K562 (cell line): ENCODE data around the gene CLDN7. TPM values are rescaled to one million over a fixed set of nuclear protein-coding genes. Genes with fewer than 3 reads are reported as not detected.

Experiments
- AFF4 ChIP-seq: sonication (generic); formaldehyde crosslinking; IDR thresholded peaks from 2 replicates; pipeline ENCODE4 v1.8.0; 2023; ENCODE audit warnings: mild to moderate bottlenecking, missing genetic modification reagents
- CUX1 ChIP-seq: fragments of 200-800 bp; sonication (Bioruptor generic); IDR thresholded peaks from 2 replicates; pipeline ENCODE4 v1.6.1; 2016; ENCODE audit warnings: missing genetic modification characterization, missing compliant biosample characterization
- ETS2 ChIP-seq: IDR thresholded peaks from 2 replicates; pipeline ENCODE4 v1.6.1; 2016; ENCODE audit warnings: borderline replicate concordance, missing genetic modification characterization, mild to moderate bottlenecking, moderate library complexity, missing compliant biosample characterization; ENCODE audit not compliant: poor library complexity, severe bottlenecking
- FOSL1 ChIP-seq: fragments of 200-800 bp; sonication (Bioruptor generic); conservative IDR thresholded peaks from 2 replicates; pipeline ENCODE4 v1.6.1; 2016; ENCODE audit warnings: missing genetic modification characterization, missing compliant biosample characterization
- NFATC3 ChIP-seq: fragments of 450-650 bp; IDR thresholded peaks from 2 replicates; pipeline ENCODE4 v1.6.1; 2017; ENCODE audit warnings: mild to moderate bottlenecking
- NKRF ChIP-seq: fragments of 450-650 bp; IDR thresholded peaks from 2 replicates; pipeline ENCODE4 v1.6.1; 2016; ENCODE audit warnings: borderline replicate concordance
- PHF8 ChIP-seq: fragments of 200-600 bp; sonication (generic); IDR thresholded peaks from 2 replicates; pipeline ENCODE4 v1.6.1; 2012; ENCODE audit warnings: mixed run types, mild to moderate bottlenecking, inconsistent platforms, low read length, moderate library complexity, borderline replicate concordance
- POLR2AphosphoS2 ChIP-seq: IDR thresholded peaks from 2 replicates; pipeline ENCODE4 v1.6.1; 2012; ENCODE audit warnings: low read length, improper control_type of control experiment
- PRMT5 ChIP-seq: sonication (generic); formaldehyde crosslinking; IDR thresholded peaks from 2 replicates; pipeline ENCODE4 v1.5.0; 2020; ENCODE audit warnings: missing genetic modification reagents
- SRSF7 ChIP-seq: fragments of 200-400 bp; formaldehyde crosslinking; optimal IDR thresholded peaks from 2 replicates; pipeline ENCODE3; 2017; ENCODE audit warnings: mild to moderate bottlenecking, low read depth, low read length
- polyA plus RNA-seq, 8 experiments: library from polyadenylated mRNA; depleted of rRNA in 4 of 8; stranded (reverse) in 5 of 8; unstranded in 3 of 8; fragments of >200 nt; fragmentation: Nextera tagmentation in 2 of 8; fragmentation: Illumina TruSeq in 1 of 8; extraction: Ambion mirVana in 2 of 8; extraction: Trizol in 1 of 8; gene quantifications; 2 replicates each; pipeline versions ENCODE4 v1.2.1 to v1.2.3, GENCODE V29; 2011 to 2014; ENCODE audit warnings: inconsistent platforms in 1 of 8, missing spikeins in 1 of 8
- total RNA-seq, 7 experiments: library from RNA; depleted of rRNA in 6 of 7; stranded (reverse); fragments of >200 nt in 6 of 7; fragmentation: Illumina TruSeq in 2 of 7; extraction: Trizol in 2 of 7; gene quantifications; 2 replicates each; pipeline versions ENCODE4 v1.2.1 to v1.2.3, GENCODE V29; 2011 to 2021; ENCODE audit warnings: low replicate concordance in 1 of 7
- TF ChIP-seq, protein P1 (sequence below): fragments of 450-650 bp; IDR thresholded peaks from one replicate; pipeline ENCODE4 v1.6.1; 2018; ENCODE audit warnings: mild to moderate bottlenecking, moderate library complexity; ENCODE audit not compliant: partially characterized antibody

Gene CLDN7
- total and polyA plus RNA-seq, 9 of the 15 experiments (the other 6 are each of a cell fraction or from before 2014, with no cell fraction given): 2.2 to 14.5 (median 7.6) TPM

DNA sequence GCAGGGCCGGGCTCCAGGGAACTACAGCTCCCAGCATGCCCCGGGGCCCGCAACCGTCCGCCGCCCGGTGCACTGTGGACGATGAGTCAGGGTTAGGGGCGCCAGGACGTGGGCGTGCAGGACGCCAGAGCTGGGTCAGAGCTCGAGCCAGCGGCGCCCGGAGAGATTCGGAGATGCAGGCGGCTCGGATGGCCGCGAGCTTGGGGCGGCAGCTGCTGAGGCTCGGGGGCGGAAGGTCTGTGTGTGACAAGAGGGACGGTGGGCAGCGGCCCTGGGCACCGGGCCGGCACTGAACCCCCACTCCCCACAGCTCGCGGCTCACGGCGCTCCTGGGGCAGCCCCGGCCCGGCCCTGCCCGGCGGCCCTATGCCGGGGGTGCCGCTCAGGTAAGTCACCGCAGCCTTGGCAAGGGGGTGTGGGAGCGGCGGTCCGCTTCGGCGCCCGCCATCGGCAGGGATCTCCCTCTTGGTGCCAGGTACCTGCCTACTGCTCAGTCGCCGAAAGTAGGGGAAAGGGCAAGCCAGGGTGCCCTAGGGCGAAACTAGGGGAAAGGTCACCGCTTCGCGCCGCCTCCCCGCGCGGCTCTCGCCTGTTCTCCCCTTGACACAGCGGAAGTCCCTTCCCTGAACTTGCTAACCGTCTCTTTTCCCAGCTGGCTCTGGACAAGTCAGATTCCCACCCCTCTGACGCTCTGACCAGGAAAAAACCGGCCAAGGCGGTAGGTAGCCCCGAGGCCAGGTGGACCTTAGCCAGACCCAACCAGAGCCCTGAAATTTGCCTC is 42.3 kb downstream of the CLDN7 start, which contains the start of the genes ACADVL and DLG4 (continued):
- peak; percentile 67; the same call in 1 of the 2 replicates for TF ChIP-seq PHF8
- TF ChIP-seq POLR2AphosphoS2: no peak
- TF ChIP-seq NFATC3: no peak
- TF ChIP-seq, protein P1, sequence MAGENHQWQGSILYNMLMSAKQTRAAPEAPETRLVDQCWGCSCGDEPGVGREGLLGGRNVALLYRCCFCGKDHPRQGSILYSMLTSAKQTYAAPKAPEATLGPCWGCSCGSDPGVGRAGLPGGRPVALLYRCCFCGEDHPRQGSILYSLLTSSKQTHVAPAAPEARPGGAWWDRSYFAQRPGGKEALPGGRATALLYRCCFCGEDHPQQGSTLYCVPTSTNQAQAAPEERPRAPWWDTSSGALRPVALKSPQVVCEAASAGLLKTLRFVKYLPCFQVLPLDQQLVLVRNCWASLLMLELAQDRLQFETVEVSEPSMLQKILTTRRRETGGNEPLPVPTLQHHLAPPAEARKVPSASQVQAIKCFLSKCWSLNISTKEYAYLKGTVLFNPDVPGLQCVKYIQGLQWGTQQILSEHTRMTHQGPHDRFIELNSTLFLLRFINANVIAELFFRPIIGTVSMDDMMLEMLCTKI: no peak
- TF ChIP-seq PRMT5 (CRISPR knock-in tag): no peak
- peak; percentile 61; the same call in 1 of the 2 replicates for TF ChIP-seq AFF4 (CRISPR knock-in tag)
- TF ChIP-seq NKRF: no peak
- no peak for TF ChIP-seq CUX1 (CRISPR knock-in tag)
- TF ChIP-seq FOSL1 (tag): peak; percentile 92
- TF ChIP-seq ETS2 (tag): no peak
- no peak for TF ChIP-seq SRSF7
